ENCODE data around the gene EPB41L4B.

Gene EPB41L4B

DNA sequence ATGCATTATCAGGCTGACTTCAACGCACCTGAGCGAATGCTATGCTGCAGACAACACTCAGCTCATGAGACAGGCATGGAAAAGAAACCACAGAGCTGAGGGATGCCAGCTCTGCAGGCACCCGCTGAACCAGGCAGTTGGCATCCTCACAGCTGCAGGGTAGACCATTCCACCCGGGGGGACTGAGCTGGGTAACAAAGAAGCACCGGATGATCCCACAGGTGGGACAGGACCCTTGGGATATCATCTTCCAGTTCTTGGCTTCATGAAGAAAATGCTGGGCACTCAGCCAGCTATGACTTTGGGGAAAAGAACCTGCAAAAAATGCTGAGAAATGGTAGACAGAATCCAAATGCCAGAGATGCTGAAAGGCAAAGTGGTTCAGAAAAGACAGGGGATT lies 9.6 kb downstream of the EPB41L4B start:
- TF ChIP-seq OSR1 (CRISPR knock-in tag; IDR thresholded peaks at IDR 0.05) (no peak), ZFP30 (CRISPR knock-in tag; IDR thresholded peaks at IDR 0.05) (no peak), ZC3H10 (CRISPR knock-in tag; IDR thresholded peaks at IDR 0.05) (no peak), ZNF70 (CRISPR knock-in tag; IDR thresholded peaks at IDR 0.05) (no peak), SNAI2 (CRISPR knock-in tag; IDR thresholded peaks at IDR 0.05) (no peak), RARB (CRISPR knock-in tag; IDR thresholded peaks at IDR 0.05) (no peak), TCF4 (CRISPR knock-in tag; IDR thresholded peaks at IDR 0.05; ENCODE audit: borderline replicate concordance) (no peak), PPARA (CRISPR knock-in tag; IDR thresholded peaks at IDR 0.05; ENCODE audit: borderline replicate concordance) (no peak)
- TF ChIP-seq, protein P1, sequence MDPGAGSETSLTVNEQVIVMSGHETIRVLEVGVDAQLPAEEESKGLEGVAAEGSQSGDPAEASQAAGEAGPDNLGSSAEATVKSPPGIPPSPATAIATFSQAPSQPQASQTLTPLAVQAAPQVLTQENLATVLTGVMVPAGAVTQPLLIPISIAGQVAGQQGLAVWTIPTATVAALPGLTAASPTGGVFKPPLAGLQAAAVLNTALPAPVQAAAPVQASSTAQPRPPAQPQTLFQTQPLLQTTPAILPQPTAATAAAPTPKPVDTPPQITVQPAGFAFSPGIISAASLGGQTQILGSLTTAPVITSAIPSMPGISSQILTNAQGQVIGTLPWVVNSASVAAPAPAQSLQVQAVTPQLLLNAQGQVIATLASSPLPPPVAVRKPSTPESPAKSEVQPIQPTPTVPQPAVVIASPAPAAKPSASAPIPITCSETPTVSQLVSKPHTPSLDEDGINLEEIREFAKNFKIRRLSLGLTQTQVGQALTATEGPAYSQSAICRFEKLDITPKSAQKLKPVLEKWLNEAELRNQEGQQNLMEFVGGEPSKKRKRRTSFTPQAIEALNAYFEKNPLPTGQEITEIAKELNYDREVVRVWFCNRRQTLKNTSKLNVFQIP (CRISPR knock-in tag; IDR thresholded peaks at IDR 0.05; ENCODE audit: borderline replicate concordance, low read depth) = no peak
- TF ChIP-seq, protein P2, sequence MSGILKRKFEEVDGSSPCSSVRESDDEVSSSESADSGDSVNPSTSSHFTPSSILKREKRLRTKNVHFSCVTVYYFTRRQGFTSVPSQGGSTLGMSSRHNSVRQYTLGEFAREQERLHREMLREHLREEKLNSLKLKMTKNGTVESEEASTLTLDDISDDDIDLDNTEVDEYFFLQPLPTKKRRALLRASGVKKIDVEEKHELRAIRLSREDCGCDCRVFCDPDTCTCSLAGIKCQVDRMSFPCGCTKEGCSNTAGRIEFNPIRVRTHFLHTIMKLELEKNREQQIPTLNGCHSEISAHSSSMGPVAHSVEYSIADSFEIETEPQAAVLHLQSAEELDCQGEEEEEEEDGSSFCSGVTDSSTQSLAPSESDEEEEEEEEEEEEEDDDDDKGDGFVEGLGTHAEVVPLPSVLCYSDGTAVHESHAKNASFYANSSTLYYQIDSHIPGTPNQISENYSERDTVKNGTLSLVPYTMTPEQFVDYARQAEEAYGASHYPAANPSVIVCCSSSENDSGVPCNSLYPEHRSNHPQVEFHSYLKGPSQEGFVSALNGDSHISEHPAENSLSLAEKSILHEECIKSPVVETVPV (CRISPR knock-in tag; IDR thresholded peaks at IDR 0.05) = no peak
- ATAC-seq = peak; percentile 64

DNA sequence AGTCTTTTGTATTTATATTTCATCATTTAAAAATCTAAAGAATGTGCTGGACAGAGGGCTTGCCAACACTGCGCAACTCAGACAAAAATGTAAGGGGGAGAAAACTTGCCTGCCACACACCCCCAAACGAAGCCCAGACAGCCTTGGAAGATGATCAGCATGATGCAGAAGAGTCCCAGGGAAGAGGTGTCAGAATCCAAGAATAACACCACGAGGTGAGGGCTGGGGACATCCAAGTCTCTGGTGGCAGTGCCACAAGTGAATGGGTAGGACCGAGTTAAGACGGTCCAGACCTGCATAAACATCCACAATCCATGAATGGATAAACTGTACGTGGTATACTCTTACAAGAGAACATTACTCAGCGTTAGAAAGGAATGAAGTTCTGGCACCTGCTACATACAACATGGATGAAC lies 10.4 kb downstream of the EPB41L4B start:
- TF ChIP-seq, protein P3, sequence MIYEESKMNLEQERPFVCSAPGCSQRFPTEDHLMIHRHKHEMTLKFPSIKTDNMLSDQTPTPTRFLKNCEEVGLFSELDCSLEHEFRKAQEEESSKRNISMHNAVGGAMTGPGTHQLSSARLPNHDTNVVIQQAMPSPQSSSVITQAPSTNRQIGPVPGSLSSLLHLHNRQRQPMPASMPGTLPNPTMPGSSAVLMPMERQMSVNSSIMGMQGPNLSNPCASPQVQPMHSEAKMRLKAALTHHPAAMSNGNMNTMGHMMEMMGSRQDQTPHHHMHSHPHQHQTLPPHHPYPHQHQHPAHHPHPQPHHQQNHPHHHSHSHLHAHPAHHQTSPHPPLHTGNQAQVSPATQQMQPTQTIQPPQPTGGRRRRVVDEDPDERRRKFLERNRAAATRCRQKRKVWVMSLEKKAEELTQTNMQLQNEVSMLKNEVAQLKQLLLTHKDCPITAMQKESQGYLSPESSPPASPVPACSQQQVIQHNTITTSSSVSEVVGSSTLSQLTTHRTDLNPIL (CRISPR knock-in tag; IDR thresholded peaks at IDR 0.05; ENCODE audit: low read depth) = no peak
- TF ChIP-seq, protein P4, sequence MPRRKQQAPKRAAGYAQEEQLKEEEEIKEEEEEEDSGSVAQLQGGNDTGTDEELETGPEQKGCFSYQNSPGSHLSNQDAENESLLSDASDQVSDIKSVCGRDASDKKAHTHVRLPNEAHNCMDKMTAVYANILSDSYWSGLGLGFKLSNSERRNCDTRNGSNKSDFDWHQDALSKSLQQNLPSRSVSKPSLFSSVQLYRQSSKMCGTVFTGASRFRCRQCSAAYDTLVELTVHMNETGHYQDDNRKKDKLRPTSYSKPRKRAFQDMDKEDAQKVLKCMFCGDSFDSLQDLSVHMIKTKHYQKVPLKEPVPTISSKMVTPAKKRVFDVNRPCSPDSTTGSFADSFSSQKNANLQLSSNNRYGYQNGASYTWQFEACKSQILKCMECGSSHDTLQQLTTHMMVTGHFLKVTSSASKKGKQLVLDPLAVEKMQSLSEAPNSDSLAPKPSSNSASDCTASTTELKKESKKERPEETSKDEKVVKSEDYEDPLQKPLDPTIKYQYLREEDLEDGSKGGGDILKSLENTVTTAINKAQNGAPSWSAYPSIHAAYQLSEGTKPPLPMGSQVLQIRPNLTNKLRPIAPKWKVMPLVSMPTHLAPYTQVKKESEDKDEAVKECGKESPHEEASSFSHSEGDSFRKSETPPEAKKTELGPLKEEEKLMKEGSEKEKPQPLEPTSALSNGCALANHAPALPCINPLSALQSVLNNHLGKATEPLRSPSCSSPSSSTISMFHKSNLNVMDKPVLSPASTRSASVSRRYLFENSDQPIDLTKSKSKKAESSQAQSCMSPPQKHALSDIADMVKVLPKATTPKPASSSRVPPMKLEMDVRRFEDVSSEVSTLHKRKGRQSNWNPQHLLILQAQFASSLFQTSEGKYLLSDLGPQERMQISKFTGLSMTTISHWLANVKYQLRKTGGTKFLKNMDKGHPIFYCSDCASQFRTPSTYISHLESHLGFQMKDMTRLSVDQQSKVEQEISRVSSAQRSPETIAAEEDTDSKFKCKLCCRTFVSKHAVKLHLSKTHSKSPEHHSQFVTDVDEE (CRISPR knock-in tag; IDR thresholded peaks at IDR 0.05) = no peak
- TF ChIP-seq ZNF70 (CRISPR knock-in tag; IDR thresholded peaks at IDR 0.05) (no peak), RARB (CRISPR knock-in tag; IDR thresholded peaks at IDR 0.05) (no peak), ARNTL (CRISPR knock-in tag; IDR thresholded peaks at IDR 0.05; ENCODE audit: borderline replicate concordance, low read depth) (no peak), TCF4 (CRISPR knock-in tag; IDR thresholded peaks at IDR 0.05; ENCODE audit: borderline replicate concordance) (no peak), GLIS3 (CRISPR knock-in tag; IDR thresholded peaks at IDR 0.05) (no peak), OSR1 (CRISPR knock-in tag; IDR thresholded peaks at IDR 0.05) (no peak), ESRRG (CRISPR knock-in tag; IDR thresholded peaks at IDR 0.05) (no peak), ZNF565 (CRISPR knock-in tag; conservative IDR thresholded peaks at IDR 0.05; ENCODE audit: low read depth) (no peak)
- TF ChIP-seq, protein P5, sequence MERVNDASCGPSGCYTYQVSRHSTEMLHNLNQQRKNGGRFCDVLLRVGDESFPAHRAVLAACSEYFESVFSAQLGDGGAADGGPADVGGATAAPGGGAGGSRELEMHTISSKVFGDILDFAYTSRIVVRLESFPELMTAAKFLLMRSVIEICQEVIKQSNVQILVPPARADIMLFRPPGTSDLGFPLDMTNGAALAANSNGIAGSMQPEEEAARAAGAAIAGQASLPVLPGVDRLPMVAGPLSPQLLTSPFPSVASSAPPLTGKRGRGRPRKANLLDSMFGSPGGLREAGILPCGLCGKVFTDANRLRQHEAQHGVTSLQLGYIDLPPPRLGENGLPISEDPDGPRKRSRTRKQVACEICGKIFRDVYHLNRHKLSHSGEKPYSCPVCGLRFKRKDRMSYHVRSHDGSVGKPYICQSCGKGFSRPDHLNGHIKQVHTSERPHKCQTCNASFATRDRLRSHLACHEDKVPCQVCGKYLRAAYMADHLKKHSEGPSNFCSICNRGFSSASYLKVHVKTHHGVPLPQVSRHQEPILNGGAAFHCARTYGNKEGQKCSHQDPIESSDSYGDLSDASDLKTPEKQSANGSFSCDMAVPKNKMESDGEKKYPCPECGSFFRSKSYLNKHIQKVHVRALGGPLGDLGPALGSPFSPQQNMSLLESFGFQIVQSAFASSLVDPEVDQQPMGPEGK (CRISPR knock-in tag; IDR thresholded peaks at IDR 0.05; ENCODE audit: borderline replicate concordance) = no peak
- ATAC-seq = peak; percentile 75

DNA sequence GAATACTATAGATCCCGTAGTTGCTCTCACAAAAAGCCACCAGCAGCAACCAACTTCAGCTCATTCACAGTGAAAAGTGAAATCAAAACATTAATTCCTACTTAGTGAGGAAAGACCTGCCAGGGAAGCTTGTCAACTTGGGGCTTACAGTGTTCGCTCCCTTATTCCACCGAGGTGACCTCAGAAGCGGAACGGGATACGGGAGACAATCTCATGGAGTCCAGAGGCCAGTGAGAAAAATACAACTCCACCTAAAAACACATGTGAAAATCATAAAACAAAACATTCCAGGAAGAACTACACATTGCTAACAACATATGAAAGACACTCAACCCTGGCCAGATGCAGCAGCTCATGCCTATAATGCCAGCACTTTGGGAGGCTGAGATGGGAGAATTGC lies 11.6 kb downstream of the EPB41L4B start:
- no peak for ATAC-seq
- TF ChIP-seq ZNF565 (CRISPR knock-in tag; conservative IDR thresholded peaks at IDR 0.05; ENCODE audit: low read depth) (no peak), ZNF8 (CRISPR knock-in tag; IDR thresholded peaks at IDR 0.05) (no peak), ZFP3 (CRISPR knock-in tag; IDR thresholded peaks at IDR 0.05) (no peak), CSDC2 (CRISPR knock-in tag; IDR thresholded peaks at IDR 0.05) (no peak), RARB (CRISPR knock-in tag; IDR thresholded peaks at IDR 0.05) (no peak), TOX (CRISPR knock-in tag; IDR thresholded peaks at IDR 0.05; ENCODE audit: borderline replicate concordance) (no peak), ESRRG (CRISPR knock-in tag; IDR thresholded peaks at IDR 0.05) (no peak), BACH2 (CRISPR knock-in tag; IDR thresholded peaks at IDR 0.05; ENCODE audit: borderline replicate concordance) (no peak)
- TF ChIP-seq, protein P5 (CRISPR knock-in tag; IDR thresholded peaks at IDR 0.05; ENCODE audit: borderline replicate concordance) = no peak
- TF ChIP-seq, protein P2 (CRISPR knock-in tag; IDR thresholded peaks at IDR 0.05) = no peak
- TF ChIP-seq, protein P1 (CRISPR knock-in tag; IDR thresholded peaks at IDR 0.05; ENCODE audit: borderline replicate concordance, low read depth) = no peak
